Measurements from ENCODE around the gene SP9. TPM values are rescaled to one million over a fixed set of nuclear protein-coding genes. Genes with fewer than 3 reads are reported as not detected.
A peak's percentile ranks its signal among the peaks of the same experiment; 100 is the strongest.
"Not testable (repeated sequence)": the region's sequence is repeated elsewhere in the genome, so short reads cannot be mapped to it uniquely, and the experiment has no call there.

SP9 gene
- total RNA-seq, 1 experiment from 2014 or later, result not detected

DNA sequence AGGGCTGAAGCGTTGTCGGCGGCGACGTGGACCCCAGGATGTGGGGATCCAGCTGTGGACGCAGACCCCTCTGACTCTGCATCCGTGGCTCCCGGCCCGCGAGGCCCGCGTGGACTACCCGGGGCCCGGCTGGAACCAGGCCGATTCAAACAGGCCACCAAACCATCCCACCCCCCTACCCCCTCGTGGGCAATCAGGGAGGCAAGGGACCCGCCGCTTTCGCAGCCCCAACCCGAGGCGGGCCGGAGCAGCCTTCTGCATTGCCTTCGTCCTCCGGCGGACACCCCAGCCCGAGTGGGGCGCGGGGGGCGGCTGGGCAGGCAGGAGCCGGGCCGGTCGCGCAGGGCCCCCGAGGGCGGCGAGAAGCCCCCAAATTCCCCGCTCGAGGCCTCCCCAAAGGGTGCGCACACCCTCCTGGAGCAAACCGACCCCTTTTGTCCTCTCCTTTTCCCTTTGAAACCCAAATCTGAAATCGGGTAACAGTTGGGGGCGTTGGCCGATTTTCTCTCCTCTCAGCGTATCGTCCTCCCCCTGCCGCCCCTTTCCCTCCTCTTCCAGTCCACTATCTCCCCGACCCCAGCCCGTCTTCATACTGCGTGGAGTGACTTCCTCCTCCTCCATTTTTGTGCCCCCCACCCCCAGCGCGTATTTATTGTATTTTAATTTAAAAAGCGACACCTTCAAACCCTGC is 7.4 kb downstream of the SP9 start:
- in situ Hi-C loops (cut with HindIII; ENCODE audit: low pct_unique_long_range_greater_than_20kb, low sequenced_read_pairs), result no loop called here

GRCh38 chr2:174342686-174343342 is 8.1 kb downstream of the SP9 start:
- no peak for DNase-seq (ENCODE audit: low read depth)
- in situ Hi-C loops (cut with HindIII; ENCODE audit: low pct_unique_long_range_greater_than_20kb, low sequenced_read_pairs), result no loop called here

More for the DNA sequence above, 7.4 kb downstream of the SP9 start:
- no peak for DNase-seq (ENCODE audit: low read depth)

- in situ Hi-C loops (cut with HindIII; ENCODE audit: low pct_unique_long_range_greater_than_20kb, low sequenced_read_pairs), result no loop called here
Measured at GRCh38 chr2:174343343-174343622, 8.5 kb downstream of the SP9 start.

GRCh38 chr2:174343623-174344455 is 9.1 kb downstream of the SP9 start:
- in situ Hi-C loops (cut with HindIII; ENCODE audit: low pct_unique_long_range_greater_than_20kb, low sequenced_read_pairs), result no loop called here
- no peak for DNase-seq (ENCODE audit: low read depth)

More at GRCh38 chr2:174343343-174343622, 8.5 kb downstream of the SP9 start:
- no peak for DNase-seq (ENCODE audit: low read depth)

GRCh38 chr2:174344716-174345461 is 10.1 kb downstream of the SP9 start:
- peak; percentile 55 for DNase-seq (ENCODE audit: low read depth)
- in situ Hi-C loops (cut with HindIII; ENCODE audit: low pct_unique_long_range_greater_than_20kb, low sequenced_read_pairs), result no loop called here

DNA sequence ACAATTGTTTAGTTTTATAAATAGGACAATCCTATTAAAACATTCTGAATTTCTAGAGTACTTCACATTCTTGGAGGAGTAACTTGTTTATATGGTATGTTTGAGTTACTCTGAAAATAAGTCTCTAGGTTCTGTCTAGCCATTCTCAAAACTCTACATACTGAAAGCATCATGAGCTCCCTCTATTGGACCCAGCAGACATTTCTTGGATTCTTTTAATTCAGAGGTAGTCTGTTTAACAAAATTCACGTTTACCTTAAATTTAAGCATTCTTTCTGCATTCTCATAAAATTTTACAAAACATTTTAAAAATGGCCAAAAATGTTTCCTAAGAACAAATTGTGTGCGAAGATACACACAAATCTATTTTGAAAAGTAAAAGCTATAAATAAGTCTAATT is 15.3 kb downstream of the SP9 start:
- no peak for DNase-seq (ENCODE audit: low read depth)
- in situ Hi-C loops (cut with HindIII; ENCODE audit: low pct_unique_long_range_greater_than_20kb, low sequenced_read_pairs), result no loop called here

DNA sequence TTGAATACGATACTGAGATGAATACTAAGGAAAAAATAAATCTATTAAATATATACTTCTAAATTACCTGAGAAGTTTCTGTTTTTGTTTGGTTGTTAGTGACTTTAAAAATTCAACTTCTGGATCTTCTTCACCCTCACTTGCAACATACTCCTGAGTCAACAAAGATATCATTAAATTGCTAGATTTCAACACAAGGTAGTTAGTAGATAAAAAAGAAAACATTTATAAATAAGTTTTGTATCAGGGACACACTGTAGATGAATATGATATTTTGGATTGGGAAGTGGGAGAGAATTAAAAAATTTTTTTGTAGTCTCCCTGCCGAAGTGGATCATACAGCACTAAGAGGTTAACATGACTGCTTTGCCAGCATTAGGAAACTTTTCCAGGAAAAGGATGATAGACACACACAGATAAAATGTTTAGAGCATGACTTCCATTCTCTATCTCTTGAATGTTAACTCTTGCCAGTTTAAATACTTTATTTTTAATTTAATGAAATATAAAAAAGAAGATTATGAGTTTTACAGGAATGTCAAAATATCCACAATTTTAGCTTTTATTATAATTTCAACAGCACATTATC is 15.9 kb downstream of the SP9 start:
- in situ Hi-C loops (cut with HindIII; ENCODE audit: low pct_unique_long_range_greater_than_20kb, low sequenced_read_pairs), result no loop called here
- DNase-seq (ENCODE audit: low read depth), result no peak

DNA sequence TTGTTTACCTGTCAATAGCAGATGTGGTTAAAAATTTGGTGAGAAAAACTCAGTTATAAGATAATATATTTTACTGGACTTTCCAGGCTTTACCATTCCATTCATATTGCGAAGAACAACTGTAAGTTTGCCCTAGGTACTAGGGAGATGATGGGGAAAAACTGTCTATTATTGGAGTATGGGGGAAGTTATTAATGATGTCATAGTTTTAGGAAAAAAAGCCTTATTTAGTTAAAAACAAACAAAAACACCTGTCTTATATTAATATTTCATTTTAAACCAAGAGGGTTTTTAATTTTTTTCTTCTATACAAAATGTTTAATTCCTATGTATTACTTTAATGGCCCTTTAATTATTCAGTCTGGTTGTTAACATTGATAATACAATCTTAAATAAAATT is 18.2 kb downstream of the SP9 start:
- in situ Hi-C loops (cut with HindIII; ENCODE audit: low pct_unique_long_range_greater_than_20kb, low sequenced_read_pairs), result no loop called here
- DNase-seq (ENCODE audit: low read depth), result no peak

- no peak for DNase-seq (ENCODE audit: low read depth)
- in situ Hi-C loops (cut with HindIII; ENCODE audit: low pct_unique_long_range_greater_than_20kb, low sequenced_read_pairs), result no loop called here
Measured at GRCh38 chr2:174356347-174356746, 21.6 kb downstream of the SP9 start.

DNA sequence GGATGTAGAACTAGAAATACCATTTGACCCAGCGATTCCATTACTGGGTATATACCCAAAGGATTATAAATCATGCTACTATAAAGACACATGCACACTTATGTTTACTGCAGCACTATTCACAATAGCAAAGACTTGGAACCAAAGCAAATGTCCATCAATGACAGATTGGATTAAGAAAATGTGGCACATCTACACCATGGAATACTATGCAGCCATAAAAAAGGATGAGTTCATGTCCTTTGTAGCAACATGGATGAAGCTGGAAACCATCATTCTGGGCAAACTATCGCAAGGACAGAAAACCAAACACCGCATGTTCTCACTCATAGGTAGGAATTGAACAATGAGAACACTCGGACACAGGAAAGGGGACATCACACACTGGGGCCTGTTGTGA is 24.9 kb downstream of the SP9 start:
- in situ Hi-C loops (cut with HindIII; ENCODE audit: low pct_unique_long_range_greater_than_20kb, low sequenced_read_pairs), result not testable (repeated sequence)

GRCh38 chr2:174362949-174363348 is 28.2 kb downstream of the SP9 start:
- in situ Hi-C loops (cut with HindIII; ENCODE audit: low pct_unique_long_range_greater_than_20kb, low sequenced_read_pairs), result no loop called here
- DNase-seq (ENCODE audit: low read depth), result no peak

More for the DNA sequence above, 24.9 kb downstream of the SP9 start:
- not testable (repeated sequence) for DNase-seq (ENCODE audit: low read depth)

DNA sequence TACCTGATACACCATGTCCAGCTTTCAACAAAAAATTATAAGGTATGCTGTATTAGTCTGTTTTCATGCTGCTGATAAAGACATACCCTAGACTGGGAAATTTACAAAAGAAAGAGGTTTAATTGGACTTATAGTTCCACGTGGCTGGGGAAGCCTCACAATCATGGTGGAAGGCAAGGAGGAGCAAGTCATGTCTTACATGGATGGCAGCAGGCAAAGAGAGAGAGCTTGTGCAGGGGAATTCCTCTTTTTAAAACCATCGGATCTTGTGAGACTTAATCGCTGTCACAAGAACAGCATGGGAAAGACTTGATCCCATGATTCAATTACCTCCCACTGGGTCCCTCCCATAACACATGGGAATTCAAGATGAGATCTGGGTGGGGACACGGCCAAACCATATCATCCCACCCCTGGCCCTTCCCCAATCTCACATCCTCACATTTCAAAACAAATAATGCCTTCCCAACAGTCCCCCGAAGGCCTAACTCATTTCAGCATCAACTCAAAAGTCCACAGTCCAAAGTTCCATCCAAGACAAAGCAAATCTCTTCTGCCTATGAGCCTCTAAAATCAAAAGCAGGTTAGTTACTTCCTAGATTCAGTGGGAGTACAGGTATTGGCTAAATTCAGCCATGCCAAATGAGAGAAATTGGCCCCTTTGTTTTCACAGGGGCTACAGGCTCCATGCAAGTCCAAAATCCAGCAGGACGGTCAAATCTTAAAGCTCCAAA is 28.9 kb downstream of the SP9 start:
- in situ Hi-C loops (cut with HindIII; ENCODE audit: low pct_unique_long_range_greater_than_20kb, low sequenced_read_pairs); DNase-seq (ENCODE audit: low read depth): not testable (repeated sequence)

GRCh38 chr2:174364628-174365027 is 29.9 kb downstream of the SP9 start:
- no peak for DNase-seq (ENCODE audit: low read depth)
- in situ Hi-C loops (cut with HindIII; ENCODE audit: low pct_unique_long_range_greater_than_20kb, low sequenced_read_pairs), result no loop called here

GRCh38 chr2:174365571-174365970 is 30.8 kb downstream of the SP9 start:
- no peak for DNase-seq (ENCODE audit: low read depth)
- in situ Hi-C loops (cut with HindIII; ENCODE audit: low pct_unique_long_range_greater_than_20kb, low sequenced_read_pairs), result no loop called here

DNA sequence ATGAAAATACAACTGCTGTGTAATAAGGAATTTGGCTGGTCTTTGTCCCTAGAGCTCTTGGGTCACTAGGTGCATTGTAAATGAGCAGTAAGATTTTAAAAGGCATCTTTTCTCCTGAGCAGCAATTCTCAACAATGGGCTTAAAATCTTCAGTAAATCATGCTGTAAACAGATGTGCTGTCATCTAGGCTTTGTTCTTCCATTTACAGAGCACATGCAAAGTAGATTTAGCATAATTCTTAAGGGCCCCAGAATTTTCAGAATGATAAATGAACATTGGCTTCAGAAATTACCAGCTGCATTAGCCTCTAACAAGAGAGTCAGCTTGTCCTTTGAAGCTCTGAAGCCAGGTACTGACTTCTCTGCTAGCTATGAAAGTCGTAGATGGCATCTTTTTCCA is 33.9 kb downstream of the SP9 start:
- in situ Hi-C loops (cut with HindIII; ENCODE audit: low pct_unique_long_range_greater_than_20kb, low sequenced_read_pairs), result no loop called here
- DNase-seq (ENCODE audit: low read depth), result no peak

DNA sequence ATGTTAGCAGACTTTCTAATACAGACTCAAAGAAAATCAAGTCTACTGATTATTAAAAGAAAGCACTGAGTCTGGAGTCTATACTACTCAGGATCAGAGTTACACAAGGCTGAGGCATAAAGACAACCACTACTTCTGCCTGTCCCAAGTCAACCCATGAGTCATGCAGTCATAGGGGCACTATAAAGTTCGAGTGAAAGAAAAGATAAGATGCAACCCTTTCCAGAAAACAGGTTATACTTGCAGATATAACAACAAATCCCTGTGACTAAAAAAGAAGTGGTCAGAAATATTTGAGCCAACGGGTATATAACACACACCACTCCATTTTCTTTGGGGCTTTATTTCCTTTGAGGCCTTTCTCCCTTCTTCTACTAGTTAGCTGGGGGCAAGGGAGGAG is 42.2 kb downstream of the SP9 start:
- DNase-seq (ENCODE audit: low read depth), result no peak
- in situ Hi-C loops (cut with HindIII; ENCODE audit: low pct_unique_long_range_greater_than_20kb, low sequenced_read_pairs), result no loop called here

- in situ Hi-C loops (cut with HindIII; ENCODE audit: low pct_unique_long_range_greater_than_20kb, low sequenced_read_pairs), result no loop called here
- no peak for DNase-seq (ENCODE audit: low read depth)
Measured at GRCh38 chr2:174383796-174384195, 49.0 kb downstream of the SP9 start.

GRCh38 chr2:174385201-174385600 is 50.4 kb downstream of the SP9 start:
- DNase-seq (ENCODE audit: low read depth), result no peak
- in situ Hi-C loops (cut with HindIII; ENCODE audit: low pct_unique_long_range_greater_than_20kb, low sequenced_read_pairs), result no loop called here
